HCT116 (cell line): ENCODE data around the gene PPIG.

Experiments used
- CEBPB ChIP-seq: IDR thresholded peaks from 2 replicates; pipeline ENCODE4 v1.6.1; 2012; ENCODE audit warnings: low read depth
- EGR1 ChIP-seq: IDR thresholded peaks from 2 replicates; pipeline ENCODE4 v1.6.1; 2012; ENCODE audit warnings: low read depth
- EZH2 ChIP-seq: fragments of 200-600 bp; sonication (generic); IDR thresholded peaks from 2 replicates; pipeline ENCODE4 v1.6.1; 2017; ENCODE audit warnings: antibody characterized with exemption, mixed run types
- POLR2A ChIP-seq: IDR thresholded peaks from 2 replicates; pipeline ENCODE4 v1.7.0; 2011; ENCODE audit warnings: borderline replicate concordance; ENCODE audit not compliant: insufficient read depth, insufficient read length; ENCODE audit errors: extremely low read depth
- RAD21 ChIP-seq: IDR thresholded peaks from 2 replicates; pipeline ENCODE4 v1.6.1; 2012; ENCODE audit warnings: low read depth, mild to moderate bottlenecking
- TCF7L2 ChIP-seq: IDR thresholded peaks from 2 replicates; pipeline ENCODE4 v1.7.0; 2011; ENCODE audit warnings: borderline replicate concordance, inconsistent platforms; ENCODE audit not compliant: insufficient read depth, insufficient read length; ENCODE audit errors: extremely low read depth
- YY1 ChIP-seq: IDR thresholded peaks from 2 replicates; pipeline ENCODE4 v1.6.1; 2011; ENCODE audit warnings: low read length, low read depth, moderate library complexity, mild to moderate bottlenecking; ENCODE audit not compliant: insufficient replicate concordance; ENCODE audit errors: extremely low read depth
- TF ChIP-seq, protein P1 (sequence below), 3 experiments: fragments of 200-600 bp in 1 of 3; sonication (generic) in 1 of 3; IDR thresholded peaks in 2 of 3; conservative IDR thresholded peaks in 1 of 3; 2 replicates each; pipeline ENCODE4 v1.5.1; 2012 to 2017; ENCODE audit warnings: low read depth in 2 of 3, low read length in 2 of 3, antibody characterized with exemption in 1 of 3, borderline replicate concordance in 1 of 3, control low read depth in 1 of 3, mild to moderate bottlenecking in 1 of 3, mixed read lengths in 1 of 3, mixed run types in 1 of 3, moderate library complexity in 1 of 3; ENCODE audit not compliant: insufficient read depth in 1 of 3

- TF ChIP-seq, protein P1, sequence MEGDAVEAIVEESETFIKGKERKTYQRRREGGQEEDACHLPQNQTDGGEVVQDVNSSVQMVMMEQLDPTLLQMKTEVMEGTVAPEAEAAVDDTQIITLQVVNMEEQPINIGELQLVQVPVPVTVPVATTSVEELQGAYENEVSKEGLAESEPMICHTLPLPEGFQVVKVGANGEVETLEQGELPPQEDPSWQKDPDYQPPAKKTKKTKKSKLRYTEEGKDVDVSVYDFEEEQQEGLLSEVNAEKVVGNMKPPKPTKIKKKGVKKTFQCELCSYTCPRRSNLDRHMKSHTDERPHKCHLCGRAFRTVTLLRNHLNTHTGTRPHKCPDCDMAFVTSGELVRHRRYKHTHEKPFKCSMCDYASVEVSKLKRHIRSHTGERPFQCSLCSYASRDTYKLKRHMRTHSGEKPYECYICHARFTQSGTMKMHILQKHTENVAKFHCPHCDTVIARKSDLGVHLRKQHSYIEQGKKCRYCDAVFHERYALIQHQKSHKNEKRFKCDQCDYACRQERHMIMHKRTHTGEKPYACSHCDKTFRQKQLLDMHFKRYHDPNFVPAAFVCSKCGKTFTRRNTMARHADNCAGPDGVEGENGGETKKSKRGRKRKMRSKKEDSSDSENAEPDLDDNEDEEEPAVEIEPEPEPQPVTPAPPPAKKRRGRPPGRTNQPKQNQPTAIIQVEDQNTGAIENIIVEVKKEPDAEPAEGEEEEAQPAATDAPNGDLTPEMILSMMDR (IDR thresholded peaks at IDR 0.05 in 2 of 3, conservative IDR thresholded peaks at IDR 0.05 in 1 of 3; ENCODE audit: borderline replicate concordance in 1 of 3, insufficient read depth in 1 of 3, low read depth in 2 of 3, low read length in 2 of 3) = no peak
- no peak for TF ChIP-seq TCF7L2
- TF ChIP-seq EGR1 = no peak
- TF ChIP-seq POLR2A = no peak
- TF ChIP-seq CEBPB = no peak
- no peak for TF ChIP-seq YY1
- TF ChIP-seq RAD21 = no peak
- TF ChIP-seq EZH2 = no peak
Measured at GRCh38 chr2:169623235-169623634, 39.1 kb downstream of the PPIG start.
